ENCODE measurements around the gene ERI3.

DNA sequence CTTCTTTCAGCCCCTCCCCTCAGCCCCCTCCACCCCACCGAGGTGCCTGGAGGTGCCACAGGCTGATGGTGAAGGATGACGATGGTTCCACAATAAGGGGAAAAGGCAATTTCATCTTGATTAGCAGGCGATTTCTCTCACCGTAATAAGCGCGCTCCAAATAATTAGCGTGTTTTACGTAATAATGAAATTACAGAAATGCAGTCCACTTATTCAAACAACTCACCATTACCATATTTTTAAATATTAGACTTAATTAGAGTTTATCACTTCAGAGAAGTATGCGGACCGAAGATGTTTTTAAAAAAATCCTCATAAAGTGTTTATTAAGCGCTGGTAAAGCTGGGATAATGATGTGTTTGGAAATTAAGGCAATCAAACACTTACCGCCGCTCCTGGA, 126.8 kb downstream of the ERI3 start:
- TF ChIP-seq ETV6 (CRISPR knock-in tag; conservative IDR thresholded peaks at IDR 0.05) (no peak), TMF1 (CRISPR knock-in tag; IDR thresholded peaks at IDR 0.05; ENCODE audit: low read depth) (no peak), TCF7L2 (IDR thresholded peaks at IDR 0.05; ENCODE audit: low read depth, low read length) (no peak), EED (CRISPR knock-in tag; IDR thresholded peaks at IDR 0.05) (no peak), HNF4A (CRISPR knock-in tag; IDR thresholded peaks at IDR 0.05) (no peak), EP300 (IDR thresholded peaks at IDR 0.05; ENCODE audit: low read depth in 2 of 2, low read length in 2 of 2) (no peak), EP300 (CRISPR knock-in tag; IDR thresholded peaks at IDR 0.05; ENCODE audit: borderline replicate concordance) (no peak), CHD4 (IDR thresholded peaks at IDR 0.05; ENCODE audit: borderline replicate concordance, low read length) (no peak), RFX5 (IDR thresholded peaks at IDR 0.05; ENCODE audit: low read depth, low read length) (no peak), ZMYM4 (CRISPR knock-in tag; IDR thresholded peaks at IDR 0.05) (no peak), FOXP1 (IDR thresholded peaks at IDR 0.05) (no peak), FOXP1 (CRISPR knock-in tag; IDR thresholded peaks at IDR 0.05) (no peak), IRF2 (CRISPR knock-in tag; IDR thresholded peaks at IDR 0.05) (no peak)
- TF ChIP-seq, protein P1, sequence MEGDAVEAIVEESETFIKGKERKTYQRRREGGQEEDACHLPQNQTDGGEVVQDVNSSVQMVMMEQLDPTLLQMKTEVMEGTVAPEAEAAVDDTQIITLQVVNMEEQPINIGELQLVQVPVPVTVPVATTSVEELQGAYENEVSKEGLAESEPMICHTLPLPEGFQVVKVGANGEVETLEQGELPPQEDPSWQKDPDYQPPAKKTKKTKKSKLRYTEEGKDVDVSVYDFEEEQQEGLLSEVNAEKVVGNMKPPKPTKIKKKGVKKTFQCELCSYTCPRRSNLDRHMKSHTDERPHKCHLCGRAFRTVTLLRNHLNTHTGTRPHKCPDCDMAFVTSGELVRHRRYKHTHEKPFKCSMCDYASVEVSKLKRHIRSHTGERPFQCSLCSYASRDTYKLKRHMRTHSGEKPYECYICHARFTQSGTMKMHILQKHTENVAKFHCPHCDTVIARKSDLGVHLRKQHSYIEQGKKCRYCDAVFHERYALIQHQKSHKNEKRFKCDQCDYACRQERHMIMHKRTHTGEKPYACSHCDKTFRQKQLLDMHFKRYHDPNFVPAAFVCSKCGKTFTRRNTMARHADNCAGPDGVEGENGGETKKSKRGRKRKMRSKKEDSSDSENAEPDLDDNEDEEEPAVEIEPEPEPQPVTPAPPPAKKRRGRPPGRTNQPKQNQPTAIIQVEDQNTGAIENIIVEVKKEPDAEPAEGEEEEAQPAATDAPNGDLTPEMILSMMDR (CRISPR knock-in tag; IDR thresholded peaks at IDR 0.05): no peak
- TF ChIP-seq, protein P2, sequence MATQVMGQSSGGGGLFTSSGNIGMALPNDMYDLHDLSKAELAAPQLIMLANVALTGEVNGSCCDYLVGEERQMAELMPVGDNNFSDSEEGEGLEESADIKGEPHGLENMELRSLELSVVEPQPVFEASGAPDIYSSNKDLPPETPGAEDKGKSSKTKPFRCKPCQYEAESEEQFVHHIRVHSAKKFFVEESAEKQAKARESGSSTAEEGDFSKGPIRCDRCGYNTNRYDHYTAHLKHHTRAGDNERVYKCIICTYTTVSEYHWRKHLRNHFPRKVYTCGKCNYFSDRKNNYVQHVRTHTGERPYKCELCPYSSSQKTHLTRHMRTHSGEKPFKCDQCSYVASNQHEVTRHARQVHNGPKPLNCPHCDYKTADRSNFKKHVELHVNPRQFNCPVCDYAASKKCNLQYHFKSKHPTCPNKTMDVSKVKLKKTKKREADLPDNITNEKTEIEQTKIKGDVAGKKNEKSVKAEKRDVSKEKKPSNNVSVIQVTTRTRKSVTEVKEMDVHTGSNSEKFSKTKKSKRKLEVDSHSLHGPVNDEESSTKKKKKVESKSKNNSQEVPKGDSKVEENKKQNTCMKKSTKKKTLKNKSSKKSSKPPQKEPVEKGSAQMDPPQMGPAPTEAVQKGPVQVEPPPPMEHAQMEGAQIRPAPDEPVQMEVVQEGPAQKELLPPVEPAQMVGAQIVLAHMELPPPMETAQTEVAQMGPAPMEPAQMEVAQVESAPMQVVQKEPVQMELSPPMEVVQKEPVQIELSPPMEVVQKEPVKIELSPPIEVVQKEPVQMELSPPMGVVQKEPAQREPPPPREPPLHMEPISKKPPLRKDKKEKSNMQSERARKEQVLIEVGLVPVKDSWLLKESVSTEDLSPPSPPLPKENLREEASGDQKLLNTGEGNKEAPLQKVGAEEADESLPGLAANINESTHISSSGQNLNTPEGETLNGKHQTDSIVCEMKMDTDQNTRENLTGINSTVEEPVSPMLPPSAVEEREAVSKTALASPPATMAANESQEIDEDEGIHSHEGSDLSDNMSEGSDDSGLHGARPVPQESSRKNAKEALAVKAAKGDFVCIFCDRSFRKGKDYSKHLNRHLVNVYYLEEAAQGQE (IDR thresholded peaks at IDR 0.05; ENCODE audit: borderline replicate concordance in 1 of 2, low read depth in 1 of 2, low read length in 2 of 2): no peak
- TF ChIP-seq, protein P3, sequence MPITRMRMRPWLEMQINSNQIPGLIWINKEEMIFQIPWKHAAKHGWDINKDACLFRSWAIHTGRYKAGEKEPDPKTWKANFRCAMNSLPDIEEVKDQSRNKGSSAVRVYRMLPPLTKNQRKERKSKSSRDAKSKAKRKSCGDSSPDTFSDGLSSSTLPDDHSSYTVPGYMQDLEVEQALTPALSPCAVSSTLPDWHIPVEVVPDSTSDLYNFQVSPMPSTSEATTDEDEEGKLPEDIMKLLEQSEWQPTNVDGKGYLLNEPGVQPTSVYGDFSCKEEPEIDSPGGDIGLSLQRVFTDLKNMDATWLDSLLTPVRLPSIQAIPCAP (CRISPR knock-in tag; IDR thresholded peaks at IDR 0.05; ENCODE audit: low read depth): no peak
